OCI-LY1 (cell line): ENCODE results near the gene RPL36.

Experiments
- H2AFZ ChIP-seq: fragments of 200-600 bp; sonication (generic), shearing (Covaris generic); 2 replicates; pipeline ENCODE4 v1.6.0; 2014; ENCODE audit warnings: antibody characterized with exemption, mild to moderate bottlenecking, low read length
- H3F3A ChIP-seq: fragments of 200-600 bp; sonication (generic), shearing (Covaris generic); 2 replicates; pipeline ENCODE4 v1.6.0; 2014; ENCODE audit warnings: mild to moderate bottlenecking, antibody characterized with exemption, low read length, moderate library complexity; ENCODE audit not compliant: insufficient read depth
- H3K27ac ChIP-seq: fragments of 200-600 bp; sonication (generic); 2 replicates; pipeline ENCODE4 v1.5.1; 2014; ENCODE audit warnings: low read length, mixed run types, mild to moderate bottlenecking, low read depth; ENCODE audit not compliant: poor library complexity, severe bottlenecking
- H3K27me3 ChIP-seq: fragments of 200-600 bp; sonication (generic); 2 replicates; pipeline ENCODE4 v1.6.0; 2014; ENCODE audit warnings: antibody characterized with exemption, mild to moderate bottlenecking, low read length, moderate library complexity; ENCODE audit not compliant: insufficient read depth
- H3K36me3 ChIP-seq: fragments of 200-600 bp; sonication (generic); 2 replicates; pipeline ENCODE4 v1.6.1; 2014; ENCODE audit warnings: mild to moderate bottlenecking, antibody characterized with exemption, low read length, moderate library complexity, mixed read lengths; ENCODE audit not compliant: insufficient read depth
- H3K4me1 ChIP-seq: fragments of 200-600 bp; sonication (generic); 2 replicates; pipeline ENCODE4 v1.5.1; 2014; ENCODE audit warnings: mild to moderate bottlenecking, low read length, moderate library complexity; ENCODE audit not compliant: insufficient read depth, severe bottlenecking
- H3K4me2 ChIP-seq: fragments of 200-600 bp; sonication (generic), shearing (Covaris generic); 2 replicates; pipeline ENCODE4 v1.6.1; 2014; ENCODE audit warnings: low read length
- H3K4me3 ChIP-seq: fragments of 200-600 bp; sonication (generic); 2 replicates; pipeline ENCODE4 v1.5.1; 2014; ENCODE audit warnings: low read length, low read depth, mild to moderate bottlenecking, mixed read lengths; ENCODE audit not compliant: poor library complexity, severe bottlenecking
- H3K79me2 ChIP-seq: fragments of 200-600 bp; shearing (Covaris generic); 2 replicates; pipeline ENCODE4 v1.6.1; 2016; ENCODE audit warnings: mixed run types, low read length, mixed read lengths; ENCODE audit not compliant: insufficient read depth
- H3K9ac ChIP-seq: fragments of 200-600 bp; sonication (generic), shearing (Covaris generic); 2 replicates; pipeline ENCODE4 v1.6.1; 2014; ENCODE audit warnings: mild to moderate bottlenecking, low read length, mixed read lengths
- H3K9me2 ChIP-seq: fragments of 200-600 bp; sonication (generic), shearing (Covaris generic); 2 replicates; pipeline ENCODE4 v1.6.1; 2014; ENCODE audit warnings: low read depth, mild to moderate bottlenecking, low read length, mixed read lengths
- H3K9me3 ChIP-seq: fragments of 200-600 bp; shearing (Covaris generic); 2 replicates; pipeline ENCODE4 v1.6.1; 2014; ENCODE audit warnings: low read length, mixed read lengths
- H4K20me1 ChIP-seq: fragments of 200-600 bp; sonication (generic), shearing (Covaris generic); 2 replicates; pipeline ENCODE4 v1.6.0; 2016; ENCODE audit warnings: mild to moderate bottlenecking, low read length; ENCODE audit not compliant: insufficient read depth
- EZH2 ChIP-seq: fragments of 200-600 bp; sonication (generic), shearing (Covaris generic); IDR thresholded peaks from 2 replicates; pipeline ENCODE4 v1.8.0; 2017; ENCODE audit warnings: borderline replicate concordance, mixed run types, mild to moderate bottlenecking, antibody characterized with exemption, low read length, moderate library complexity, mixed read lengths
- TF ChIP-seq, protein P1 (sequence below): fragments of 200-600 bp; sonication (generic), shearing (Covaris generic); IDR thresholded peaks from 2 replicates; pipeline ENCODE4 v1.5.1; 2017; ENCODE audit warnings: mild to moderate bottlenecking, antibody characterized with exemption, low read length, moderate library complexity, mixed read lengths

RPL36 gene

DNA sequence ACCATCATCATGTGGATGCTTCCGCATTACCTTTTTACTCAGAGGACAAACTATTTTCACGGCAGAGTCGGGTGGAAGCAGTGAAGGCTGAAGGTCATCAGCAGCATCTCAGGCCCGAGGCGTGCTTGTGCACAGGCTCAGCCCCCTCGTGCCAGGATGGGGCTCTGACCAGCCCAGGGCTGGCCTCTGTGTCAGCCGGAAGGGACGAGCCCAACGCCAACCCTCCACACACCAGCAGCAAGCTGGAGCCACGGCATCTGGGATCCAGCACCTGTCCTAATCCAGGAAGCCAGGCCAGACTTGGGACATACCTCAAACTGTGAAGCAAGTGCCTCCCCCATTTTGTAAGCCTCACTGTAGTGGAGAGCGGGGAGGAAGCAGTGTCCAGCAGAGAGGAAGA is 20.9 kb upstream of the RPL36 start:
- H3K36me3 ChIP-seq, result peaks cover 88% of the 10 kb centered on the region
- H3K79me2 ChIP-seq, result no peaks in the 10 kb centered on the region
- no peaks in the 10 kb centered on the region for H4K20me1 ChIP-seq
- no peaks in the 10 kb centered on the region for H3K27me3 ChIP-seq
- no peak overlapping the region for H3K27ac ChIP-seq
- H3K4me1 ChIP-seq, result peaks cover 4% of the 10 kb centered on the region
- H3K4me3 ChIP-seq, result no peak overlapping the region
- no peaks in the 10 kb centered on the region for H3F3A ChIP-seq
- H3K9ac ChIP-seq, result no peak overlapping the region
- H3K9me2 ChIP-seq, result no peaks in the 10 kb centered on the region
- no peak overlapping the region for H2AFZ ChIP-seq
- no peak for TF ChIP-seq EZH2
- H3K9me3 ChIP-seq, result no peaks in the 10 kb centered on the region
- no peak overlapping the region for H3K4me2 ChIP-seq

- Histone ChIP-seq H3K27ac (no peak overlapping the region), H3K9me2 (no peaks in the 10 kb centered on the region), H2AFZ (no peak overlapping the region), H3F3A (no peaks in the 10 kb centered on the region), H3K4me2 (no peak overlapping the region), H4K20me1 (no peaks in the 10 kb centered on the region), H3K79me2 (no peaks in the 10 kb centered on the region), H3K27me3 (no peaks in the 10 kb centered on the region), H3K9ac (no peak overlapping the region), H3K4me1 (peaks cover 4% of the 10 kb centered on the region), H3K4me3 (no peak overlapping the region), H3K36me3 (peaks cover 64% of the 10 kb centered on the region), H3K9me3 (no peaks in the 10 kb centered on the region)
- no peak for TF ChIP-seq EZH2
- TF ChIP-seq, protein P1, sequence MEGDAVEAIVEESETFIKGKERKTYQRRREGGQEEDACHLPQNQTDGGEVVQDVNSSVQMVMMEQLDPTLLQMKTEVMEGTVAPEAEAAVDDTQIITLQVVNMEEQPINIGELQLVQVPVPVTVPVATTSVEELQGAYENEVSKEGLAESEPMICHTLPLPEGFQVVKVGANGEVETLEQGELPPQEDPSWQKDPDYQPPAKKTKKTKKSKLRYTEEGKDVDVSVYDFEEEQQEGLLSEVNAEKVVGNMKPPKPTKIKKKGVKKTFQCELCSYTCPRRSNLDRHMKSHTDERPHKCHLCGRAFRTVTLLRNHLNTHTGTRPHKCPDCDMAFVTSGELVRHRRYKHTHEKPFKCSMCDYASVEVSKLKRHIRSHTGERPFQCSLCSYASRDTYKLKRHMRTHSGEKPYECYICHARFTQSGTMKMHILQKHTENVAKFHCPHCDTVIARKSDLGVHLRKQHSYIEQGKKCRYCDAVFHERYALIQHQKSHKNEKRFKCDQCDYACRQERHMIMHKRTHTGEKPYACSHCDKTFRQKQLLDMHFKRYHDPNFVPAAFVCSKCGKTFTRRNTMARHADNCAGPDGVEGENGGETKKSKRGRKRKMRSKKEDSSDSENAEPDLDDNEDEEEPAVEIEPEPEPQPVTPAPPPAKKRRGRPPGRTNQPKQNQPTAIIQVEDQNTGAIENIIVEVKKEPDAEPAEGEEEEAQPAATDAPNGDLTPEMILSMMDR, result no peak
Observed at GRCh38 chr19:5671600-5671999, 18.5 kb upstream of the RPL36 start.

GRCh38 chr19:5672708-5673459 is 17.2 kb upstream of the RPL36 start:
- no peak overlapping the region for H3K9ac ChIP-seq
- TF ChIP-seq, protein P1, result no peak
- no peak for TF ChIP-seq EZH2
- H3K9me3 ChIP-seq, result no peaks in the 10 kb centered on the region
- no peak overlapping the region for H3K4me2 ChIP-seq
- no peak overlapping the region for H2AFZ ChIP-seq
- H4K20me1 ChIP-seq, result no peaks in the 10 kb centered on the region
- H3K27ac ChIP-seq, result no peak overlapping the region
- H3F3A ChIP-seq, result no peaks in the 10 kb centered on the region
- no peaks in the 10 kb centered on the region for H3K9me2 ChIP-seq
- no peaks in the 10 kb centered on the region for H3K27me3 ChIP-seq
- peaks cover 4% of the 10 kb centered on the region for H3K4me1 ChIP-seq
- H3K4me3 ChIP-seq, result no peak overlapping the region
- H3K79me2 ChIP-seq, result no peaks in the 10 kb centered on the region
- peaks cover 51% of the 10 kb centered on the region for H3K36me3 ChIP-seq

DNA sequence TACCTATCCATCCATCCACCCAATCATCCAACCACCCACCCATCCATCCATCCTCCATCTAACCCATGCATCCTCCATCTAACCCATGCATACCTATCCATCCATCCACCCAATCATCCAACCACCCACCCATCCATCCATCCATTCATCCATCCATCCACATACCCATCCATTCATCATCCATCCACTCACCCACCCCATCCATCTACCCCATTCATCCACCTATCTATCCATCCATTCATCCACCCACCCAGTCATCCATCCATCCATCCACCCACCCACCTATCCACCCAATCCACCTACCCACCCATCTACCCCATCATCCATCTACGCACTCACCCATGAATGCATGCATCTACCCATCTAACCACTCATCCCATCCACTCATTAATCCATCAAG is 16.3 kb upstream of the RPL36 start:
- H3K36me3 ChIP-seq, result peaks cover 45% of the 10 kb centered on the region
- TF ChIP-seq, protein P1, result no peak
- no peak for TF ChIP-seq EZH2
- no peaks in the 10 kb centered on the region for H3K27me3 ChIP-seq
- H3K4me1 ChIP-seq, result peaks cover 4% of the 10 kb centered on the region
- H3K9ac ChIP-seq, result no peak overlapping the region
- no peak overlapping the region for H2AFZ ChIP-seq
- H3K79me2 ChIP-seq, result no peaks in the 10 kb centered on the region
- no peaks in the 10 kb centered on the region for H4K20me1 ChIP-seq
- H3K4me3 ChIP-seq, result no peak overlapping the region
- H3K4me2 ChIP-seq, result no peak overlapping the region
- H3K9me3 ChIP-seq, result no peaks in the 10 kb centered on the region
- no peak overlapping the region for H3K27ac ChIP-seq
- no peaks in the 10 kb centered on the region for H3K9me2 ChIP-seq
- no peaks in the 10 kb centered on the region for H3F3A ChIP-seq
